GM12873 (cell line): ENCODE measurements around the gene SCYL1.

ENCODE experiments used
- CTCF ChIP-seq: IDR thresholded peaks from 2 replicates; pipeline ENCODE4 v1.5.1; 2012; ENCODE audit warnings: low read depth, mild to moderate bottlenecking, moderate library complexity, low read length, control low read depth; ENCODE audit not compliant: insufficient read depth; ENCODE audit errors: missing control alignments

Gene SCYL1

DNA sequence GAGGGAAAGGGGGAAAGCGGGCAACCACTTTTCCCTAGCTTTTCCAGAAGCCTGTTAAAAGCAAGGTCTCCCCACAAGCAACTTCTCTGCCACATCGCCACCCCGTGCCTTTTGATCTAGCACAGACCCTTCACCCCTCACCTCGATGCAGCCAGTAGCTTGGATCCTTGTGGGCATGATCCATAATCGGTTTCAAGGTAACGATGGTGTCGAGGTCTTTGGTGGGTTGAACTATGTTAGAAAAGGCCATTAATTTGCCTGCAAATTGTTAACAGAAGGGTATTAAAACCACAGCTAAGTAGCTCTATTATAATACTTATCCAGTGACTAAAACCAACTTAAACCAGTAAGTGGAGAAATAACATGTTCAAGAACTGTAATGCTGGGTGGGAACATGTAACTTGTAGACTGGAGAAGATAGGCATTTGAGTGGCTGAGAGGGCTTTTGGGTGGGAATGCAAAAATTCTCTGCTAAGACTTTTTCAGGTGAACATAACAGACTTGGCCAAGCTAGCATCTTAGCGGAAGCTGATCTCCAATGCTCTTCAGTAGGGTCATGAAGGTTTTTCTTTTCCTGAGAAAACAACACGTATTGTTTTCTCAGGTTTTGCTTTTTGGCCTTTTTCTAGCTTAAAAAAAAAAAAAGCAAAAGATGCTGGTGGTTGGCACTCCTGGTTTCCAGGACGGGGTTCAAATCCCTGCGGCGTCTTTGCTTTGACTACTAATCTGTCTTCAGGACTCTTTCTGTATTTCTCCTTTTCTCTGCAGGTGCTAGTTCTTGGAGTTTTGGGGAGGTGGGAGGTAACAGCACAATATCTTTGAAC lies 19.2 kb upstream of the SCYL1 start:
- no peak for TF ChIP-seq CTCF

- no peak for TF ChIP-seq CTCF
These were observed 18.6 kb upstream of the SCYL1 start for GRCh38 chr11:65506290-65506771.

DNA sequence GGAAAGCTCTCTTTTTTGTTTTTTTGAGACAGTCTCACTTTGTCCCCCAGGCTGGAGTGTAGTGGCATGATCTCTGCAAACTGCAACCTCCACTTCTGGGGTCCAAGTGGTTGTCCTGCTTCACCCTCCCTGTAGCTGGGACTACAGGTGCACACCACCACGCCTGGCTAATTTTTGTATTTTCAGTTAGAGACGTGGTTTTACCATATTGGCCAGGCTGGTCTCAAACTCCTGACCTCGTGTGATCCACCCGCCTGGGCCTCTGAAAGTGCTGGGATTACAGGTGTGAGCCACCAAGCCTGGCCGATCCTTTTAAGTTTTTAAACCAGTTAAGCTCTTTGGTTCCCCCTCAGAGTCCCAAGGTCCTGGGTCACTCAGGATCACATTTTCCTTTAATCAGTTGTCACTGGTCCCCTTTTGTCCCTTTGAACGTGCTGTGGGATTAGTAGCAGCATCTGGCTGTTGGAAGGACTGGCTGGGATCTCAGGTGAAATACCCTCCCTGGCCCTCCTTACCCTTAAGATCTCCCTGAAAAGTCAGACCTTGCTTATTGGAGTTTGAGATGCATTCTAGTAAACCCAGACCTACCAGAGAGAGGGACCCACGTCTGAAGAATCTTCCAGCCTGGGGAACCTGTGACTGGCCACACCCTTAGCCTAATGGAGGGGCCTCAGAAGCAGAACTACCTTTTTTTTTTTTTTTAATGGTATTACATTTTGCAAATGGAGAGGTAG lies 17.9 kb upstream of the SCYL1 start:
- no peak for TF ChIP-seq CTCF

- no peak for TF ChIP-seq CTCF
These were observed 8.5 kb upstream of the SCYL1 start for GRCh38 chr11:65516135-65516968.

GRCh38 chr11:65524014-65524740 lies 706 bp upstream of the SCYL1 start:
- TF ChIP-seq CTCF = no peak

DNA sequence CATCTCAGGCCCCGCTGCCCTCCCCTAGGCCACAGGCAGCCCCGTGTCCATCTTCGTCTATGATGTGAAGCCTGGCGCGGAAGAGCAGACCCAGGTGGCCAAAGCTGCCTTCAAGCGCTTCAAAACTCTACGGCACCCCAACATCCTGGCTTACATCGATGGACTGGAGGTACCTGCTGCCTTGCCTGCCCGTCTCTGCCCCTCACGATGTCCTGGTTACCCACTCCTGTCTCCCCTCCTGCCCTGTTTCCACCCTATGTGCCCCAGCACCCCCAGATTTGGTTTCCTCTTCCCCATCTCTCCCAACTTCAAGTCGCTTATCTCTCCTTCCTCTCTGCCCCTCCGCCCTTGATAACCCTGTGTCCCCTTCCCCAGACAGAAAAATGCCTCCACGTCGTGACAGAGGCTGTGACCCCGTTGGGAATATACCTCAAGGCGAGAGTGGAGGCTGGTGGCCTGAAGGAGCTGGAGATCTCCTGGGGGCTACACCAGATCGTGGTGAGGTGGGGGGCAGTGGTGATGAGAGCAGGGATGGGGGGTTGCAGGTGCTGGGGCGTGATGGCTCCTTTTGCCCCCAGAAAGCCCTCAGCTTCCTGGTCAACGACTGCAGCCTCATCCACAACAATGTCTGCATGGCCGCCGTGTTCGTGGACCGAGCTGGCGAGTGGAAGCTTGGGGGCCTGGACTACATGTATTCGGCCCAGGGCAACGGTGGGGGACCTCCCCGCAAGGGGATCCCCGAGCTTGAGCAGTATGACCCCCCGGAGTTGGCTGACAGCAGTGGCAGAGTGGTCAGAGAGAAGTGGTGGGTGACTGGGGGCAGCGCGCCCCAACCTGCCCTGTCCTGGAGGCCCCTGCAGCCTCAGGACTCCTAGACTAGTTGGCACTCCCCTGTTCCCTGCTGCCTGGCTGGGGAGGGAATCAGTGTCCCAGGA lies 930 bp downstream of the SCYL1 start:
- no peak for TF ChIP-seq CTCF
